ENCODE data around the gene TLL1.

DNA sequence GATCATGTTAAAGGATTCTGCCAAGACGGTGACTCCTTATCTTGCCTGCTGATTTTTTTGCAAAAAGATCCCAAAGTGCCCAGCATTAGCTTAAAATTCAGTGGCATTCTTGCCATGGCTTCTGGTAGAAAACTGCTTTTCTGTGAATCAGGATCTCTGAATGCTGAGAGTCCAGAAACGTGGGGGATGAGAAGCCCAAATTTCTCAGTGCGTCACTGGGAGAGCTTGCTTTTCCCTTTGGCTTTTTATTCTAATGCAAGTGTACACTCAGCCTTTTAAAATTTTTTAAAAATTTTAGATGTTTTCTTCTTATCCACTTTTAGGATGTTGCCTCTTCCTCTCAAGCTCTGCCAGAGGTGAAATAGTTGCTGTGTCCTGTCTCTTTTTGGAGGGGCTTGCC lies 98.4 kb downstream of the TLL1 start:
- TF ChIP-seq POLR2A (IDR thresholded peaks at IDR 0.05; ENCODE audit: low read length) (no peak), GATA1 (IDR thresholded peaks at IDR 0.05; ENCODE audit: low read depth, low read length) (no peak)

Data from erythroblast (primary cell).